CD4-positive, alpha-beta T cell treated with Interleukin-2 at 100 ng/mL for 4 hours (primary cell): ENCODE measurements around the gene SH2D1A.

ENCODE experiments used
- DNase-seq: peaks from one replicate; pipeline ENCODE4 v3.0.0-alpha.2; 2020; ENCODE audit warnings: low spot score

The SH2D1A gene

GRCh38 chrX:124421898-124422655, 75.7 kb downstream of the SH2D1A start:
- DNase-seq = no peak
